ENCODE results near the gene PRLH.
A peak's percentile ranks its signal among the peaks of the same experiment; 100 is the strongest.

The PRLH gene

GRCh38 chr2:237567276-237568029 is 1.1 kb downstream of the PRLH start:
- DNase-seq = no peak

GRCh38 chr2:237568121-237568660 is 1.8 kb downstream of the PRLH start:
- no peak for DNase-seq

GRCh38 chr2:237569041-237569440 is 2.7 kb downstream of the PRLH start:
- no peak for DNase-seq

GRCh38 chr2:237569896-237570295 is 3.5 kb downstream of the PRLH start:
- no peak for DNase-seq

- DNase-seq = no peak
These were observed 4.5 kb downstream of the PRLH start for GRCh38 chr2:237570776-237571335.

- DNase-seq = no peak
These were observed 5.2 kb downstream of the PRLH start for GRCh38 chr2:237571551-237571950.

GRCh38 chr2:237572021-237572741 is 5.8 kb downstream of the PRLH start:
- peak; percentile 88 for DNase-seq

- DNase-seq = no peak
These were observed 6.3 kb downstream of the PRLH start for GRCh38 chr2:237572742-237573101.

GRCh38 chr2:237573721-237574415 is 7.5 kb downstream of the PRLH start:
- DNase-seq = no peak

GRCh38 chr2:237574467-237574866 is 8.1 kb downstream of the PRLH start:
- no peak for DNase-seq

GRCh38 chr2:237574894-237575868 is 8.8 kb downstream of the PRLH start:
- no peak for DNase-seq

- DNase-seq = no peak
These were observed 9.8 kb downstream of the PRLH start for GRCh38 chr2:237575869-237576862.

- no peak for DNase-seq
These were observed 10.6 kb downstream of the PRLH start for GRCh38 chr2:237576974-237577373.

GRCh38 chr2:237577458-237577857 is 11.1 kb downstream of the PRLH start:
- DNase-seq = no peak

- DNase-seq = no peak
These were observed 11.8 kb downstream of the PRLH start for GRCh38 chr2:237577956-237578870.

GRCh38 chr2:237581326-237581725 is 15.0 kb downstream of the PRLH start:
- no peak for DNase-seq

GRCh38 chr2:237581751-237582746 is 15.7 kb downstream of the PRLH start:
- DNase-seq = peak; percentile 82

Measured in fibroblast of skin of back (primary cell).